Endothelial cell of umbilical vein (primary cell): ENCODE measurements around the gene FBXO7.

Experiments
- EZH2 ChIP-seq: IDR thresholded peaks from 2 replicates; pipeline ENCODE4 v1.6.1; 2012; ENCODE audit warnings: borderline replicate concordance, low read depth, mild to moderate bottlenecking, moderate library complexity, low read length, inconsistent platforms; ENCODE audit not compliant: severe bottlenecking
- FOS ChIP-seq: IDR thresholded peaks from 2 replicates; pipeline ENCODE4 v1.6.1; 2011; ENCODE audit warnings: mild to moderate bottlenecking, low read length, moderate library complexity, borderline replicate concordance; ENCODE audit not compliant: insufficient read depth
- GATA2 ChIP-seq: IDR thresholded peaks from 2 replicates; pipeline ENCODE4 v1.7.0; 2011; ENCODE audit warnings: low read depth, mild to moderate bottlenecking, moderate library complexity, mixed read lengths, low read length; ENCODE audit not compliant: insufficient read length, insufficient read depth
- JUN ChIP-seq: IDR thresholded peaks from 2 replicates; pipeline ENCODE4 v1.6.1; 2011; ENCODE audit warnings: borderline replicate concordance, low read depth; ENCODE audit not compliant: insufficient read length, insufficient read depth
- MAX ChIP-seq: IDR thresholded peaks from 2 replicates; pipeline ENCODE4 v1.6.1; 2011; ENCODE audit not compliant: insufficient read depth, insufficient read length
- MYC ChIP-seq: IDR thresholded peaks from one replicate; pipeline ENCODE4 v1.6.1; 2011; ENCODE audit warnings: mild to moderate bottlenecking, low read depth, low read length
- POLR2A ChIP-seq: IDR thresholded peaks from 2 replicates; pipeline ENCODE4 v1.6.1; 2012; ENCODE audit warnings: low read depth, mild to moderate bottlenecking, control low read depth, low read length
- POLR2AphosphoS5 ChIP-seq: IDR thresholded peaks from 2 replicates; pipeline ENCODE4 v1.6.1; 2012; ENCODE audit warnings: low read depth, mild to moderate bottlenecking, control low read depth, low read length, moderate library complexity; ENCODE audit not compliant: insufficient read depth
- TF ChIP-seq, protein P1 (sequence below), 2 donors: IDR thresholded peaks; 1 replicate in 1 of 2; 2 replicates in 1 of 2; pipeline ENCODE4 v1.5.1; 2011; ENCODE audit warnings: low read length in 2 of 2, mild to moderate bottlenecking in 2 of 2, moderate library complexity in 2 of 2, control low read depth in 1 of 2, inconsistent platforms in 1 of 2, low read depth in 1 of 2; ENCODE audit not compliant: insufficient read depth in 1 of 2; ENCODE audit errors: extremely low read depth in 1 of 2

DNA sequence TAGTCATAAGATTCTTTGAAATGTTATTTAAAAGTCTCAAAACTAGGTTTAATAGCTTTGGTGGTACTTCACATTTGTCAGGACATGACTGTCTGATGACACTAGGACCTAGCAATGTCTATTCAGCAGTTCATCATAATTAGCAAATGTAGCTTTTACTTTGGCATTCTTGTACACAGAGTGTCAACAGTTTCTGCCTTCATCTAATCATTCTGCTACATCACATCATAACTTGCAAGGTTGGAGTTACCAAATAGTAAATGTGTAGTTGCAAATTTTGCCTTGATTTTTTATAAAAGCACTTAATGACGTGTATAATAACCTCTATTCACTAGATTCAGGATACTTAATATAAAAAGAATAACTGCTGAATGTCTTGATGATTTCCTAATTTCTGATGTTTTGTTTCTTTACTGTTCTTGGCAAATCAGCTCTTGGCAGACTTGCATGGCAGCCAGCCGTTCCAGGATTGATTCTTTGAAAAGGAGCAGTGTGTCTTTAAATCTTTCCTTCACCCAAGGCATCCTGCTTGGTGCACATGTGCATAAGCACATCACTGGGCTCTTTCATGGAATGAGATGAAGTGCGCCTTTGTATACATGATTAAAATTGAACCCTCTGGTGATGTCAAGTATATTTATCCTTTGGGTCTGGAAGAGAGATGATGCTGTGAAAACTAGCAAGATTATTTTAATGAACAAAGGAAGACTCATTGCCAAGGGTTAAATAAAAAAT is 12.2 kb downstream of the FBXO7 start:
- TF ChIP-seq POLR2AphosphoS5 (no peak), JUN (no peak), POLR2A (no peak), MAX (no peak), MYC (no peak), GATA2 (no peak), EZH2 (no peak), FOS (no peak)
- TF ChIP-seq, protein P1, sequence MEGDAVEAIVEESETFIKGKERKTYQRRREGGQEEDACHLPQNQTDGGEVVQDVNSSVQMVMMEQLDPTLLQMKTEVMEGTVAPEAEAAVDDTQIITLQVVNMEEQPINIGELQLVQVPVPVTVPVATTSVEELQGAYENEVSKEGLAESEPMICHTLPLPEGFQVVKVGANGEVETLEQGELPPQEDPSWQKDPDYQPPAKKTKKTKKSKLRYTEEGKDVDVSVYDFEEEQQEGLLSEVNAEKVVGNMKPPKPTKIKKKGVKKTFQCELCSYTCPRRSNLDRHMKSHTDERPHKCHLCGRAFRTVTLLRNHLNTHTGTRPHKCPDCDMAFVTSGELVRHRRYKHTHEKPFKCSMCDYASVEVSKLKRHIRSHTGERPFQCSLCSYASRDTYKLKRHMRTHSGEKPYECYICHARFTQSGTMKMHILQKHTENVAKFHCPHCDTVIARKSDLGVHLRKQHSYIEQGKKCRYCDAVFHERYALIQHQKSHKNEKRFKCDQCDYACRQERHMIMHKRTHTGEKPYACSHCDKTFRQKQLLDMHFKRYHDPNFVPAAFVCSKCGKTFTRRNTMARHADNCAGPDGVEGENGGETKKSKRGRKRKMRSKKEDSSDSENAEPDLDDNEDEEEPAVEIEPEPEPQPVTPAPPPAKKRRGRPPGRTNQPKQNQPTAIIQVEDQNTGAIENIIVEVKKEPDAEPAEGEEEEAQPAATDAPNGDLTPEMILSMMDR (IDR thresholded peaks at IDR 0.05; ENCODE audit: extremely low read depth in 1 of 2, insufficient read depth in 1 of 2, low read depth in 1 of 2, low read length in 2 of 2) = no peak
